H1 (cell line): Measurements from ENCODE around the gene SNX25. TPM values are rescaled to one million over a fixed set of nuclear protein-coding genes. Genes with fewer than 3 reads are reported as not detected.

Experiments
- CTCF ChIA-PET: fragments of 300-600 bp; sonication (Branson Sonifier 250); formaldehyde crosslinking; loops from one replicate; lab custom pipeline; 2021; ENCODE audit not compliant: partially characterized antibody; lab: Charles Lee
- POLR2A ChIA-PET: fragments of 300-600 bp; sonication (Branson Sonifier 250); formaldehyde crosslinking; loops from one replicate; lab custom pipeline; 2021; ENCODE audit warnings: inconsistent platforms; ENCODE audit not compliant: partially characterized antibody; lab: Charles Lee
- DNase-seq, 2 experiments: peaks; one replicate each; pipeline versions ENCODE4 v3.0.0 to v3.0.0-alpha.2; 2010 to 2022; ENCODE audit warnings: low spot score in 2 of 2, low read depth in 1 of 2, mixed read lengths in 1 of 2
- FAIRE-seq: peaks from 2 replicates; lab custom pipeline; 2011; peaks lifted over from hg19 to GRCh38; lab: Jason Lieb, UNC
- H2AFZ ChIP-seq: 2 replicates; pipeline ENCODE4 v1.8.1; 2012; ENCODE audit warnings: low read length, inconsistent platforms
- H2AK5ac ChIP-seq: 2 replicates; pipeline ENCODE4 v1.6.1; 2013; ENCODE audit warnings: low read depth, low read length
- H2BK120ac ChIP-seq: replicated peaks from 2 replicates; pipeline ENCODE3; 2013; ENCODE audit warnings: low read depth, low read length, inconsistent platforms
- H2BK12ac ChIP-seq: 2 replicates; pipeline ENCODE4 v1.6.1; 2013; ENCODE audit warnings: low read depth, low read length
- H2BK15ac ChIP-seq: 2 replicates; pipeline ENCODE4 v1.6.1; 2013; ENCODE audit warnings: low read length
- H2BK20ac ChIP-seq: 2 replicates; pipeline ENCODE4 v1.6.1; 2013; ENCODE audit warnings: low read length
- H2BK5ac ChIP-seq: 2 replicates; pipeline ENCODE4 v1.6.1; 2013; ENCODE audit warnings: low read depth, low read length
- H3K14ac ChIP-seq: 2 replicates; pipeline ENCODE4 v1.6.1; 2013; ENCODE audit warnings: inconsistent platforms; ENCODE audit not compliant: insufficient read length
- H3K18ac ChIP-seq: 2 replicates; pipeline ENCODE4 v1.6.1; 2013; ENCODE audit warnings: low read length; ENCODE audit errors: extremely low read depth
- H3K23ac ChIP-seq: 2 replicates; pipeline ENCODE4 v1.6.1; 2013; ENCODE audit warnings: inconsistent platforms; ENCODE audit not compliant: insufficient read length
- H3K23me2 ChIP-seq: 2 replicates; pipeline ENCODE4 v1.6.1; 2013; ENCODE audit warnings: low read depth, low read length
- H3K27ac ChIP-seq: 2 replicates; pipeline ENCODE4 v1.6.1; 2011; ENCODE audit warnings: low read depth, low read length, inconsistent platforms
- H3K27me3 ChIP-seq, 4 experiments: replicated peaks in 1 of 4; 1 replicate in 1 of 4; 2 replicates in 3 of 4; pipeline versions ENCODE4 v1.6.1 to v1.8.1; 2011 to 2013; ENCODE audit warnings: low read length in 3 of 4, mild to moderate bottlenecking in 3 of 4, inconsistent platforms in 2 of 4, mixed read lengths in 2 of 4, moderate library complexity in 1 of 4; ENCODE audit not compliant: control insufficient read depth in 3 of 4, insufficient read depth in 3 of 4; ENCODE audit errors: extremely low read depth in 1 of 4
- H3K36me3 ChIP-seq, 4 experiments: 2 replicates each; pipeline versions ENCODE4 v1.6.1 to v1.8.1; 2011 to 2013; ENCODE audit warnings: mild to moderate bottlenecking in 4 of 4, low read length in 3 of 4, moderate library complexity in 2 of 4, control low read depth in 1 of 4, inconsistent platforms in 1 of 4; ENCODE audit not compliant: insufficient read depth in 4 of 4, control insufficient read depth in 2 of 4
- H3K4ac ChIP-seq: replicated peaks from 2 replicates; pipeline ENCODE3; 2013; ENCODE audit warnings: low read length, low read depth, mixed read lengths, inconsistent platforms; ENCODE audit not compliant: insufficient read length
- H3K4me1 ChIP-seq, 4 experiments: replicated peaks in 1 of 4; 1 replicate in 1 of 4; 2 replicates in 3 of 4; pipeline versions ENCODE4 v1.6.1 to v1.8.1; 2011 to 2013; ENCODE audit warnings: low read length in 3 of 4, inconsistent platforms in 2 of 4, mixed read lengths in 1 of 4; ENCODE audit not compliant: insufficient read depth in 4 of 4, control insufficient read depth in 3 of 4
- H3K4me2 ChIP-seq, 2 experiments: 2 replicates each; pipeline versions ENCODE4 v1.6.1 to v1.8.1; 2011 to 2013; ENCODE audit warnings: low read depth in 2 of 2, low read length in 2 of 2, control low read depth in 1 of 2, inconsistent platforms in 1 of 2, mild to moderate bottlenecking in 1 of 2; ENCODE audit not compliant: insufficient read depth in 1 of 2
- H3K4me3 ChIP-seq, 4 experiments: fragments of 200-600, 300-600 bp in 1 of 4; sonication (generic), shearing (Covaris generic), sonication (Bioruptor Twin) in 1 of 4; 2 replicates each; pipeline versions ENCODE4 v1.5.1 to v1.8.1; 2011 to 2016; ENCODE audit warnings: low read length in 4 of 4, low read depth in 3 of 4, control low read depth in 2 of 4, inconsistent platforms in 2 of 4, mild to moderate bottlenecking in 2 of 4, mixed read lengths in 1 of 4, moderate library complexity in 1 of 4; ENCODE audit not compliant: insufficient read depth in 2 of 4; ENCODE audit errors: extremely low read depth in 1 of 4
- H3K56ac ChIP-seq: replicated peaks from 2 replicates; pipeline ENCODE3; 2013; ENCODE audit warnings: low read depth, mild to moderate bottlenecking, mixed read lengths, low read length, inconsistent platforms; ENCODE audit not compliant: insufficient read length
- H3K79me1 ChIP-seq: 2 replicates; pipeline ENCODE4 v1.6.1; 2013; ENCODE audit warnings: low read depth, low read length, control low read depth
- H3K79me2 ChIP-seq, 2 experiments: 2 replicates each; pipeline versions ENCODE4 v1.6.1 to v1.8.1; 2012 to 2013; ENCODE audit warnings: low read length in 2 of 2, mild to moderate bottlenecking in 2 of 2, inconsistent platforms in 1 of 2; ENCODE audit not compliant: insufficient read depth in 2 of 2, control insufficient read depth in 1 of 2
- H3K9ac ChIP-seq, 4 experiments: replicated peaks in 1 of 4; 1 replicate in 1 of 4; 2 replicates in 3 of 4; pipeline versions ENCODE4 v1.6.1 to v1.8.1; 2011 to 2013; ENCODE audit warnings: low read depth in 3 of 4, low read length in 3 of 4, control low read depth in 2 of 4, mild to moderate bottlenecking in 2 of 4, moderate library complexity in 2 of 4, inconsistent platforms in 1 of 4; ENCODE audit errors: extremely low read depth in 1 of 4
- H3K9me3 ChIP-seq, 2 experiments: 2 replicates each; pipeline versions ENCODE4 v1.6.1 to v1.8.1; 2012 to 2013; ENCODE audit warnings: mild to moderate bottlenecking in 2 of 2, moderate library complexity in 2 of 2, control low read depth in 1 of 2, inconsistent platforms in 1 of 2, low read depth in 1 of 2, low read length in 1 of 2, mixed read lengths in 1 of 2; ENCODE audit not compliant: insufficient read depth in 2 of 2
- H4K20me1 ChIP-seq, 2 experiments: replicated peaks in 1 of 2; 2 replicates each; pipeline versions ENCODE3 to v1.8.1; 2011 to 2013; ENCODE audit warnings: inconsistent platforms in 2 of 2, low read length in 2 of 2, mild to moderate bottlenecking in 1 of 2; ENCODE audit not compliant: insufficient read depth in 2 of 2, control insufficient read depth in 1 of 2
- H4K5ac ChIP-seq: 2 replicates; pipeline ENCODE4 v1.6.1; 2013; ENCODE audit warnings: low read length, low read depth, mixed read lengths, inconsistent platforms; ENCODE audit not compliant: insufficient read length
- H4K8ac ChIP-seq: 2 replicates; pipeline ENCODE4 v1.8.0; 2013; ENCODE audit warnings: mild to moderate bottlenecking, moderate library complexity, low read length, inconsistent platforms; ENCODE audit not compliant: insufficient read depth; ENCODE audit errors: extremely low read depth
- H4K91ac ChIP-seq: replicated peaks from 2 replicates; pipeline ENCODE3; 2013; ENCODE audit warnings: low read length, mixed read lengths, inconsistent platforms; ENCODE audit not compliant: insufficient read length
- BCL11A ChIP-seq, 2 experiments: IDR thresholded peaks; one replicate each; pipeline ENCODE4 v1.6.1; 2011; ENCODE audit warnings: low read depth in 2 of 2, low read length in 2 of 2, mild to moderate bottlenecking in 2 of 2
- CBX5 ChIP-seq: fragments of 300-800, 300-1000 bp; sonication (generic); IDR thresholded peaks from 2 replicates; pipeline ENCODE4 v1.7.1; 2016; ENCODE audit warnings: antibody characterized with exemption, low read length, low read depth
- CBX8 ChIP-seq: fragments of 300-800, 300-1000 bp; sonication (generic); IDR thresholded peaks from 2 replicates; pipeline ENCODE4 v1.7.1; 2016; ENCODE audit warnings: low read depth, low read length, borderline replicate concordance
- CHD2 ChIP-seq: IDR thresholded peaks from 2 replicates; pipeline ENCODE4 v1.6.1; 2012; ENCODE audit warnings: low read length, improper control_type of control experiment
- EGR1 ChIP-seq: IDR thresholded peaks from 2 replicates; pipeline ENCODE4 v1.6.1; 2011; ENCODE audit warnings: low read depth, low read length, borderline replicate concordance
- HDAC2 ChIP-seq, 2 experiments: fragments of 300-600 bp in 1 of 2; sonication (generic) in 1 of 2; IDR thresholded peaks; 2 replicates each; pipeline ENCODE4 v1.6.1; 2011 to 2012; ENCODE audit warnings: low read depth in 2 of 2, low read length in 2 of 2, mild to moderate bottlenecking in 2 of 2, moderate library complexity in 2 of 2, borderline replicate concordance in 1 of 2, inconsistent platforms in 1 of 2
- JUND ChIP-seq: IDR thresholded peaks from 2 replicates; pipeline ENCODE4 v1.6.1; 2011; ENCODE audit warnings: mild to moderate bottlenecking, improper control_type of control experiment, low read length
- MAX ChIP-seq: IDR thresholded peaks from 2 replicates; pipeline ENCODE4 v1.6.1; 2012; ENCODE audit warnings: inconsistent platforms
- RNF2 ChIP-seq: fragments of 200-900, 300-1000 bp; sonication (generic); IDR thresholded peaks from 2 replicates; pipeline ENCODE4 v1.7.1; 2016; ENCODE audit warnings: borderline replicate concordance, low read depth, mild to moderate bottlenecking, antibody characterized with exemption, low read length; ENCODE audit not compliant: poor library complexity, severe bottlenecking; ENCODE audit errors: missing control alignments
- SIX5 ChIP-seq: IDR thresholded peaks from 2 replicates; pipeline ENCODE4 v1.6.1; 2011; ENCODE audit warnings: mild to moderate bottlenecking, low read depth, low read length
- SP2 ChIP-seq: IDR thresholded peaks from 2 replicates; pipeline ENCODE4 v1.6.1; 2012; ENCODE audit warnings: mild to moderate bottlenecking, low read length, inconsistent platforms
- SRF ChIP-seq: IDR thresholded peaks from 2 replicates; pipeline ENCODE4 v1.6.1; 2011; ENCODE audit warnings: mild to moderate bottlenecking, low read depth, low read length, moderate library complexity
- SUZ12 ChIP-seq: fragments of 200-600 bp; sonication (generic); IDR thresholded peaks from 2 replicates; pipeline ENCODE4 v1.6.1; 2012; ENCODE audit warnings: mild to moderate bottlenecking, inconsistent platforms, low read length, moderate library complexity, mixed read lengths
- YY1 ChIP-seq: IDR thresholded peaks from 2 replicates; pipeline ENCODE4 v1.6.1; 2011; ENCODE audit warnings: low read depth, mild to moderate bottlenecking, low read length
- WGBS, 2 experiments: shearing (Covaris generic) in 1 of 2; methylation state at CpG; one replicate each; pipeline versions ENCODE4 v1.1.6 to v1.1.7; 2013 to 2015; ENCODE audit warnings: low lambda C conversion rate in 2 of 2, mixed read lengths in 2 of 2, inconsistent platforms in 1 of 2, low coverage in 1 of 2, missing lambda C conversion rate in 1 of 2; ENCODE audit not compliant: insufficient replicate concordance in 2 of 2, insufficient coverage in 1 of 2, insufficient read length in 1 of 2; ENCODE audit errors: extremely low coverage in 1 of 2, missing lambda C conversion rate in 1 of 2; 5-methylcytosine and 5-hydroxymethylcytosine counted together
- polyA plus RNA-seq, 7 experiments: library from polyadenylated mRNA; depleted of rRNA in 3 of 7; stranded (reverse) in 5 of 7; unstranded in 2 of 7; fragments of >200 nt in 5 of 7; fragments of 200-250 nt in 2 of 7; gene quantifications; 1 replicate in 5 of 7; 2 replicates in 1 of 7; 4 replicates in 1 of 7; pipeline versions ENCODE4 v1.2.1 to v1.2.3, GENCODE V29; 2011 to 2013; ENCODE audit warnings: missing spikeins in 2 of 7, mixed read lengths in 2 of 7
- total RNA-seq: library from RNA; stranded (reverse); fragmentation: NEBNext Ultra II Directional; extraction: Animal tissue kit (Norgen Biotek cat#: 25700); gene quantifications from 2 replicates; pipeline ENCODE4 v1.2.1, GENCODE V29; 2021

The SNX25 gene
- total and polyA plus RNA-seq, 2 of the 8 experiments (the other 6 are each of a cell fraction or from before 2014, with no cell fraction given), result 5.4 to 19.9 TPM

- CTCF ChIA-PET, result interaction anchor here (0.7 kb wide), 1 partner anchor 163 kb away, joined by 3 read pairs; no protein-coding TSS in a partner anchor
- TF ChIP-seq JUND (no peak), EGR1 (no peak), SRF (no peak), CBX5 (no peak), MAX (no peak), SIX5 (no peak), HDAC2 (IDR thresholded peaks at IDR 0.05; ENCODE audit: borderline replicate concordance in 1 of 2, low read depth in 2 of 2, low read length in 2 of 2) (no peak), SUZ12 (no peak), BCL11A (IDR thresholded peaks at IDR 0.05; ENCODE audit: low read depth in 2 of 2, low read length in 2 of 2) (no peak), CBX8 (no peak), SP2 (no peak), YY1 (no peak), RNF2 (no peak), CHD2 (no peak)
Observed at GRCh38 chr4:185323606-185324005, 114.2 kb downstream of the SNX25 start.

More at GRCh38 chr4:185323606-185324005, 114.2 kb downstream of the SNX25 start:
- Histone ChIP-seq H3K4me3 (no peak overlapping the region), H3K23me2 (no peaks in the 10 kb centered on the region), H2BK5ac (no peak overlapping the region), H4K5ac (no peak overlapping the region), H2AK5ac (no peak overlapping the region), H3K9ac (no peak overlapping the region), H3K4me1 (peaks cover 0 to 1% (median 0%) of the 10 kb centered on the region in 4 experiments; a peak in 1 of 7 replicates), H3K27ac (no peak overlapping the region), H3K14ac (no peak overlapping the region), H3K4ac (no peak overlapping the region), H2BK12ac (no peak overlapping the region), H3K36me3 (peaks cover 0 to 35% (median 13%) of the 10 kb centered on the region in 4 experiments; a peak in 3 of 8 replicates), H2BK120ac (no peak overlapping the region), H2BK15ac (no peak overlapping the region), H3K56ac (no peak overlapping the region), H2BK20ac (no peak overlapping the region), H2AFZ (no peak overlapping the region), H3K4me2 (no peak overlapping the region), H3K27me3 (no peaks in the 10 kb centered on the region), H4K20me1 (no peaks in the 10 kb centered on the region), H4K8ac (no peak overlapping the region), H3K79me1 (no peaks in the 10 kb centered on the region), H3K79me2 (no peaks in the 10 kb centered on the region), H3K23ac (no peak overlapping the region), H3K18ac (no peak overlapping the region), H4K91ac (no peak overlapping the region), H3K9me3 (peaks cover 6 to 10% of the 10 kb centered on the region in 2 experiments; a peak in 2 of 4 replicates)
- POLR2A ChIA-PET, result no interaction called here
- FAIRE-seq (no peak), DNase-seq (no peak)
- WGBS, 2 experiments, result 94% methylated on average over 1 of the region's 1 CpG; no CpG with 5 or more reads in 1 of the 2 experiments
